ENCODE results near the gene TANGO2. TPM values are rescaled to one million over a fixed set of nuclear protein-coding genes. Genes with fewer than 3 reads are reported as not detected.

The TANGO2 gene
- total RNA-seq, 1 experiment from 2014 or later: 14.6 TPM

DNA sequence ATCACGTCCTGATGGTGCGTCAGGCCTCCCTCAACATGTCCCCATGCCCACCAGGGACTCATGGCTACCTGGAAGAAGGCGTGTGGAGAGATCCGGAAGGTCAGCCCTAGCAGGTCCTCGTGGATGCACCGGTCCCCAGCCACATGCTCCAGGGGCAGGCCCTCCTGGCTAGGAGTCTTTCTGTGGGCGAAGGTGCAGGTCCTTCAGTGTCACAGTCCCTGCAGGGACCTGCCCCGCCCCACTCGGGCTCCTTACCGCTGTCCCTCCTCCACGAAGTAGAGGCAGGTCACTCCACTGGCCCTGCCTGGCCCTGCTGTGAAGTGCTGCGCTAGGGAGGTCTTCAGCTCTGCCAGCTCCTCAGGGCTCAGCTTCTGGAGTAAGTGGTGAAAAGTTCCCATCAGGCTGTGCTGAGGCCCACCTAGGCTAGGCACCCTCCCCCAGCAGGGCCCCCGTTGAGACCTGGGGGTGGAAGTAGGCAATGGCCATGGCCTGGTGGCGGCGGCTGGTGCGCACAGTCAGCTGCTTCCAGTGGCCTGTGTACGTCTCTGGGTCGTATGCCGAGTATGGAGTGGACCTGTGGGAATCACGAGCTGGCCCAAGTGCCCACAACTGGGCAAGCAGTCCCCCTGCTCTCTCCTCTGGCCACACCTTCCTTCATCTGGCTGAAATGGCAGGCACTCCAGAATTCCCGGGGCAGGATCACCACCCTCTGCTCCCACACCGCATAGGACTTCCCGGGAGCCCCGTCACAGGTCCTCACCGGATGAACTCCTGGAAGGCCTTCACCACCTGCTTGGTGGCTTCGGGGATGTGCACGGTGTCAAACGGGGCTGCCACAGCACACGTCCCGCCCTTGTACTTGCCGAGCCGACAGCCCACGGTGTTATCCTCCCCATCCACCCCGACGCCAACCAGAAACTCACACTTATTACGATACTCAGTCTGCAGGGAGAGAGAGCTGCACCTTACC lies 93.9 kb downstream of the TANGO2 start:
- Histone ChIP-seq H3K9me3 (ENCODE audit: control insufficient read depth, low read depth, low read length) (no peaks in the 10 kb centered on the region), H3T11ph (ENCODE audit: low read length) (no peak overlapping the region), H2BK12ac (ENCODE audit: insufficient read length, low read depth, low read length) (no peak overlapping the region), H3K14ac (ENCODE audit: insufficient read depth, low read length) (no peak overlapping the region), H3K4me1 (ENCODE audit: insufficient read depth, low read length) (no peaks in the 10 kb centered on the region), H3K56ac (ENCODE audit: insufficient read length, low read depth, low read length) (no peak overlapping the region), H4K91ac (ENCODE audit: insufficient read length, low read depth, low read length) (no peak overlapping the region), H3K79me2 (ENCODE audit: insufficient read depth, low read length) (peaks cover 20% of the 10 kb centered on the region), H3K79me1 (ENCODE audit: insufficient read depth, low read depth, low read length, poor library complexity, severe bottlenecking) (peaks cover 3% of the 10 kb centered on the region), H4K5ac (ENCODE audit: insufficient read length, low read depth, low read length) (no peak overlapping the region), H3K9ac (ENCODE audit: extremely low read depth, insufficient read length, low read length) (no peak overlapping the region), H3K27me3 (ENCODE audit: insufficient read depth, low read length) (no peaks in the 10 kb centered on the region), H3K18ac (ENCODE audit: insufficient read length, low read depth, low read length) (no peak overlapping the region), H3K27ac (ENCODE audit: insufficient read length, low read depth, low read length) (no peak overlapping the region), H3K4me2 (ENCODE audit: insufficient read depth, insufficient read length, low read length) (no peak overlapping the region), H2BK20ac (ENCODE audit: low read depth, low read length, poor library complexity, severe bottlenecking) (no peak overlapping the region), H2BK5ac (ENCODE audit: insufficient read length, low read length) (no peak overlapping the region), H4K8ac (replicated peaks; ENCODE audit: insufficient read length, low read depth, low read length) (no peak overlapping the region), H2AFZ (ENCODE audit: low read length) (no peak overlapping the region), H4K20me1 (ENCODE audit: control insufficient read depth, insufficient read depth, insufficient read length) (no peaks in the 10 kb centered on the region), H3K23me2 (ENCODE audit: insufficient read length, low read depth, low read length, poor library complexity, severe bottlenecking) (peaks cover 8% of the 10 kb centered on the region), H2BK15ac (ENCODE audit: low read depth, low read length) (no peak overlapping the region), H3K23ac (ENCODE audit: insufficient read length, low read depth, low read length) (no peak overlapping the region), H3K4ac (ENCODE audit: low read depth, low read length) (no peak overlapping the region), H2BK120ac (ENCODE audit: low read depth, low read length, poor library complexity, severe bottlenecking) (no peak overlapping the region), H2AK5ac (ENCODE audit: insufficient read length, low read length) (no peak overlapping the region)
- Mint-ChIP-seq H3K9me3 (no peaks in the 10 kb centered on the region), H3K4me3 (peak overlapping the region; percentile 36 to 61; a peak in 4 of 5 replicates), H3K36me3 (ENCODE audit: insufficient read depth in 1 of 3, low read depth in 3 of 3) (peaks cover 26 to 60% (median 49%) of the 10 kb centered on the region in 3 experiments), H3K27ac (peak overlapping the region in 2 of 3 experiments; percentile 5 to 71; a peak in 3 of 7 replicates), H3K27me3 (ENCODE audit: low read depth) (no peaks in the 10 kb centered on the region; the same call in 1 of the 2 replicates), H3K4me1 (peaks cover 10 to 12% of the 10 kb centered on the region in 2 experiments)
- WGBS (ENCODE audit: extremely low coverage, insufficient read length, low lambda C conversion rate): no CpG with 5 or more reads among the region's 36 CpGs
- TF ChIP-seq, protein P1, sequence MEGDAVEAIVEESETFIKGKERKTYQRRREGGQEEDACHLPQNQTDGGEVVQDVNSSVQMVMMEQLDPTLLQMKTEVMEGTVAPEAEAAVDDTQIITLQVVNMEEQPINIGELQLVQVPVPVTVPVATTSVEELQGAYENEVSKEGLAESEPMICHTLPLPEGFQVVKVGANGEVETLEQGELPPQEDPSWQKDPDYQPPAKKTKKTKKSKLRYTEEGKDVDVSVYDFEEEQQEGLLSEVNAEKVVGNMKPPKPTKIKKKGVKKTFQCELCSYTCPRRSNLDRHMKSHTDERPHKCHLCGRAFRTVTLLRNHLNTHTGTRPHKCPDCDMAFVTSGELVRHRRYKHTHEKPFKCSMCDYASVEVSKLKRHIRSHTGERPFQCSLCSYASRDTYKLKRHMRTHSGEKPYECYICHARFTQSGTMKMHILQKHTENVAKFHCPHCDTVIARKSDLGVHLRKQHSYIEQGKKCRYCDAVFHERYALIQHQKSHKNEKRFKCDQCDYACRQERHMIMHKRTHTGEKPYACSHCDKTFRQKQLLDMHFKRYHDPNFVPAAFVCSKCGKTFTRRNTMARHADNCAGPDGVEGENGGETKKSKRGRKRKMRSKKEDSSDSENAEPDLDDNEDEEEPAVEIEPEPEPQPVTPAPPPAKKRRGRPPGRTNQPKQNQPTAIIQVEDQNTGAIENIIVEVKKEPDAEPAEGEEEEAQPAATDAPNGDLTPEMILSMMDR (conservative IDR thresholded peaks at IDR 0.05): no peak
- no peak for DNase-seq
